ENCODE results near the gene MFAP4. TPM values are rescaled to one million over a fixed set of nuclear protein-coding genes. Genes with fewer than 3 reads are reported as not detected.

MFAP4 gene
- total and polyA plus RNA-seq, 4 donors, result 27.0 to 137 (median 42.9) TPM

GRCh38 chr17:19410875-19411620 lies 24.1 kb upstream of the MFAP4 start, which contains the start of gene RNF112:
Gene RNF112 (plus strand): TSS chr17:19411232. CDS start chr17:19411409, 177 bp downstream.
- no peaks in the 10 kb centered on the region for H3K9me3 ChIP-seq (ENCODE audit: control insufficient read depth, insufficient read depth, low read length)
- peaks cover 39% of the 10 kb centered on the region for H3K36me3 ChIP-seq (ENCODE audit: control insufficient read depth, insufficient read depth, low read length)
- H3K27ac ChIP-seq (ENCODE audit: low read depth, low read length), result peak within 1 kb of the TSS; percentile 57
- H3K4me3 ChIP-seq (ENCODE audit: low read depth, low read length), result peak within 1 kb of the TSS; percentile 42
- no peaks in the 10 kb centered on the region for H3K27me3 ChIP-seq (ENCODE audit: control insufficient read depth, insufficient read depth, low read length)
- peaks cover 50% of the 10 kb centered on the region for H3K4me1 ChIP-seq (ENCODE audit: control insufficient read depth, insufficient read depth, low read length)
- peak in 4 of 6 donors; percentile 45 to 96 (median 76) for DNase-seq (ENCODE audit: low read depth in 4 of 6, low spot score in 6 of 6)
- WGBS (ENCODE audit: insufficient coverage), result 7% methylated on average over 20 of the region's 23 CpGs

GRCh38 chr17:19410091-19410490 lies 23.1 kb upstream of the MFAP4 start:
- WGBS (ENCODE audit: insufficient coverage), result 83% methylated on average over 4 of the region's 6 CpGs
- peaks cover 30% of the 10 kb centered on the region for H3K36me3 ChIP-seq (ENCODE audit: control insufficient read depth, insufficient read depth, low read length)
- DNase-seq (ENCODE audit: low read depth in 4 of 6, low spot score in 6 of 6), result no peak
- no peaks in the 10 kb centered on the region for H3K9me3 ChIP-seq (ENCODE audit: control insufficient read depth, insufficient read depth, low read length)
- H3K4me1 ChIP-seq (ENCODE audit: control insufficient read depth, insufficient read depth, low read length), result peaks cover 50% of the 10 kb centered on the region
- H3K4me3 ChIP-seq (ENCODE audit: low read depth, low read length), result no peak overlapping the region
- no peaks in the 10 kb centered on the region for H3K27me3 ChIP-seq (ENCODE audit: control insufficient read depth, insufficient read depth, low read length)
- H3K27ac ChIP-seq (ENCODE audit: low read depth, low read length), result no peak overlapping the region

- Histone ChIP-seq H3K4me1 (ENCODE audit: control insufficient read depth, insufficient read depth, low read length) (peaks cover 50% of the 10 kb centered on the region), H3K27ac (ENCODE audit: low read depth, low read length) (no peak overlapping the region), H3K4me3 (ENCODE audit: low read depth, low read length) (no peak overlapping the region), H3K36me3 (ENCODE audit: control insufficient read depth, insufficient read depth, low read length) (peaks cover 24% of the 10 kb centered on the region), H3K27me3 (ENCODE audit: control insufficient read depth, insufficient read depth, low read length) (no peaks in the 10 kb centered on the region), H3K9me3 (ENCODE audit: control insufficient read depth, insufficient read depth, low read length) (no peaks in the 10 kb centered on the region)
- 50% methylated on average over 3 of the region's 3 CpGs for WGBS (ENCODE audit: insufficient coverage)
- no peak for DNase-seq (ENCODE audit: low read depth in 4 of 6, low spot score in 6 of 6)
These were observed 22.5 kb upstream of the MFAP4 start for GRCh38 chr17:19409509-19409908.

- Histone ChIP-seq H3K9me3 (ENCODE audit: control insufficient read depth, insufficient read depth, low read length) (no peaks in the 10 kb centered on the region), H3K27ac (ENCODE audit: low read depth, low read length) (no peak overlapping the region), H3K36me3 (ENCODE audit: control insufficient read depth, insufficient read depth, low read length) (peaks cover 20% of the 10 kb centered on the region), H3K4me1 (ENCODE audit: control insufficient read depth, insufficient read depth, low read length) (peaks cover 45% of the 10 kb centered on the region), H3K27me3 (ENCODE audit: control insufficient read depth, insufficient read depth, low read length) (no peaks in the 10 kb centered on the region), H3K4me3 (ENCODE audit: low read depth, low read length) (no peak overlapping the region)
- 97% methylated on average over 2 of the region's 3 CpGs for WGBS (ENCODE audit: insufficient coverage)
- no peak for DNase-seq (ENCODE audit: low read depth in 4 of 6, low spot score in 6 of 6)
These were observed 22.1 kb upstream of the MFAP4 start for GRCh38 chr17:19409066-19409465.

- 89% methylated on average over 2 of the region's 2 CpGs for WGBS (ENCODE audit: insufficient coverage)
- Histone ChIP-seq H3K27me3 (ENCODE audit: control insufficient read depth, insufficient read depth, low read length) (no peaks in the 10 kb centered on the region), H3K27ac (ENCODE audit: low read depth, low read length) (no peak overlapping the region), H3K4me3 (ENCODE audit: low read depth, low read length) (no peak overlapping the region), H3K4me1 (ENCODE audit: control insufficient read depth, insufficient read depth, low read length) (peaks cover 38% of the 10 kb centered on the region), H3K36me3 (ENCODE audit: control insufficient read depth, insufficient read depth, low read length) (peaks cover 12% of the 10 kb centered on the region), H3K9me3 (ENCODE audit: control insufficient read depth, insufficient read depth, low read length) (no peaks in the 10 kb centered on the region)
- DNase-seq (ENCODE audit: low read depth in 4 of 6, low spot score in 6 of 6), result no peak
These were observed 21.3 kb upstream of the MFAP4 start for GRCh38 chr17:19408346-19408710.

- Histone ChIP-seq H3K36me3 (ENCODE audit: control insufficient read depth, insufficient read depth, low read length) (peaks cover 7% of the 10 kb centered on the region), H3K4me3 (ENCODE audit: low read depth, low read length) (no peak overlapping the region), H3K27me3 (ENCODE audit: control insufficient read depth, insufficient read depth, low read length) (no peaks in the 10 kb centered on the region), H3K4me1 (ENCODE audit: control insufficient read depth, insufficient read depth, low read length) (peaks cover 36% of the 10 kb centered on the region), H3K27ac (ENCODE audit: low read depth, low read length) (no peak overlapping the region), H3K9me3 (ENCODE audit: control insufficient read depth, insufficient read depth, low read length) (no peaks in the 10 kb centered on the region)
- WGBS (ENCODE audit: insufficient coverage), result 96% methylated on average over 7 of the region's 10 CpGs
- no peak for DNase-seq (ENCODE audit: low read depth in 4 of 6, low spot score in 6 of 6)
These were observed 20.8 kb upstream of the MFAP4 start for GRCh38 chr17:19407601-19408345.

- 71% methylated on average over 5 of the region's 5 CpGs for WGBS (ENCODE audit: insufficient coverage)
- Histone ChIP-seq H3K27me3 (ENCODE audit: control insufficient read depth, insufficient read depth, low read length) (no peaks in the 10 kb centered on the region), H3K36me3 (ENCODE audit: control insufficient read depth, insufficient read depth, low read length) (no peaks in the 10 kb centered on the region), H3K27ac (ENCODE audit: low read depth, low read length) (no peak overlapping the region), H3K9me3 (ENCODE audit: control insufficient read depth, insufficient read depth, low read length) (no peaks in the 10 kb centered on the region), H3K4me1 (ENCODE audit: control insufficient read depth, insufficient read depth, low read length) (peaks cover 13% of the 10 kb centered on the region), H3K4me3 (ENCODE audit: low read depth, low read length) (no peak overlapping the region)
- no peak for DNase-seq (ENCODE audit: low read depth in 4 of 6, low spot score in 6 of 6)
These were observed 18.1 kb upstream of the MFAP4 start for GRCh38 chr17:19405114-19405513.

- no peaks in the 10 kb centered on the region for H3K27me3 ChIP-seq (ENCODE audit: control insufficient read depth, insufficient read depth, low read length)
- WGBS (ENCODE audit: insufficient coverage), result no CpG with 5 or more reads among the region's 1 CpG
- no peak overlapping the region for H3K4me3 ChIP-seq (ENCODE audit: low read depth, low read length)
- H3K9me3 ChIP-seq (ENCODE audit: control insufficient read depth, insufficient read depth, low read length), result no peaks in the 10 kb centered on the region
- peaks cover 7% of the 10 kb centered on the region for H3K4me1 ChIP-seq (ENCODE audit: control insufficient read depth, insufficient read depth, low read length)
- H3K27ac ChIP-seq (ENCODE audit: low read depth, low read length), result no peak overlapping the region
- no peaks in the 10 kb centered on the region for H3K36me3 ChIP-seq (ENCODE audit: control insufficient read depth, insufficient read depth, low read length)
- DNase-seq (ENCODE audit: low read depth in 4 of 6, low spot score in 6 of 6), result no peak
These were observed 17.3 kb upstream of the MFAP4 start for GRCh38 chr17:19404264-19404663.

GRCh38 chr17:19403021-19403420 lies 16.0 kb upstream of the MFAP4 start:
- Histone ChIP-seq H3K36me3 (ENCODE audit: control insufficient read depth, insufficient read depth, low read length) (no peaks in the 10 kb centered on the region), H3K4me3 (ENCODE audit: low read depth, low read length) (no peak overlapping the region), H3K27ac (ENCODE audit: low read depth, low read length) (no peak overlapping the region), H3K4me1 (ENCODE audit: control insufficient read depth, insufficient read depth, low read length) (peaks cover 12% of the 10 kb centered on the region), H3K27me3 (ENCODE audit: control insufficient read depth, insufficient read depth, low read length) (no peaks in the 10 kb centered on the region), H3K9me3 (ENCODE audit: control insufficient read depth, insufficient read depth, low read length) (no peaks in the 10 kb centered on the region)
- no peak for DNase-seq (ENCODE audit: low read depth in 4 of 6, low spot score in 6 of 6)
- WGBS (ENCODE audit: insufficient coverage), result 92% methylated on average over 4 of the region's 4 CpGs

GRCh38 chr17:19402171-19402570 lies 15.2 kb upstream of the MFAP4 start:
- WGBS (ENCODE audit: insufficient coverage), result 80% methylated on average over 1 of the region's 1 CpG
- Histone ChIP-seq H3K27ac (ENCODE audit: low read depth, low read length) (no peak overlapping the region), H3K36me3 (ENCODE audit: control insufficient read depth, insufficient read depth, low read length) (no peaks in the 10 kb centered on the region), H3K9me3 (ENCODE audit: control insufficient read depth, insufficient read depth, low read length) (no peaks in the 10 kb centered on the region), H3K4me1 (ENCODE audit: control insufficient read depth, insufficient read depth, low read length) (peaks cover 18% of the 10 kb centered on the region), H3K4me3 (ENCODE audit: low read depth, low read length) (no peak overlapping the region), H3K27me3 (ENCODE audit: control insufficient read depth, insufficient read depth, low read length) (no peaks in the 10 kb centered on the region)
- DNase-seq (ENCODE audit: low read depth in 4 of 6, low spot score in 6 of 6), result no peak

Measured in spinal cord (tissue), 10 donors.